Endothelial cell of umbilical vein (primary cell): ENCODE measurements around the gene IL22RA1.

Experiments
- CTCF ChIP-seq, 2 donors: IDR thresholded peaks; 1 replicate in 1 of 2; 2 replicates in 1 of 2; pipeline ENCODE4 v1.5.1; 2011; ENCODE audit warnings: low read length in 2 of 2, mild to moderate bottlenecking in 2 of 2, moderate library complexity in 2 of 2, control low read depth in 1 of 2, inconsistent platforms in 1 of 2, low read depth in 1 of 2; ENCODE audit not compliant: insufficient read depth in 1 of 2; ENCODE audit errors: extremely low read depth in 1 of 2
- MAX ChIP-seq: IDR thresholded peaks from 2 replicates; pipeline ENCODE4 v1.6.1; 2011; ENCODE audit not compliant: insufficient read depth, insufficient read length
- MYC ChIP-seq: IDR thresholded peaks from one replicate; pipeline ENCODE4 v1.6.1; 2011; ENCODE audit warnings: mild to moderate bottlenecking, low read depth, low read length
- POLR2A ChIP-seq: IDR thresholded peaks from 2 replicates; pipeline ENCODE4 v1.6.1; 2012; ENCODE audit warnings: low read depth, mild to moderate bottlenecking, control low read depth, low read length

- TF ChIP-seq CTCF (IDR thresholded peaks at IDR 0.05; ENCODE audit: extremely low read depth in 1 of 2, insufficient read depth in 1 of 2, low read depth in 1 of 2, low read length in 2 of 2) (peak; percentile 32 to 60), MYC (no peak), POLR2A (no peak), MAX (no peak)
Observed at GRCh38 chr1:24111996-24112779, 30.8 kb downstream of the IL22RA1 start, which contains the start of gene MYOM3.
